T-helper 1 cell treated with Interleukin-12 subunit alpha and Interleukin-12 subunit beta and Interleukin-4 antibody, amounts not matched to agents 30 μg/mL and 1 μg/mL, for 36 hours (primary cell): ENCODE results near the gene ALOX15.
"Not testable (repeated sequence)": the region's sequence is repeated elsewhere in the genome, so short reads cannot be mapped to it uniquely, and the experiment has no call there.

Experiments used
- H3K27ac Mint-ChIP-seq: one replicate; pipeline ENCODE4 v1.8.0; 2021; ENCODE audit warnings: mild to moderate bottlenecking, mixed read lengths
- H3K27me3 Mint-ChIP-seq: one replicate; pipeline ENCODE4 v1.8.0; 2021; ENCODE audit warnings: low read depth, mixed read lengths
- H3K36me3 Mint-ChIP-seq: one replicate; pipeline ENCODE4 v1.8.0; 2021; ENCODE audit warnings: low read depth, mixed read lengths
- H3K4me1 Mint-ChIP-seq: one replicate; pipeline ENCODE4 v1.8.0; 2021; ENCODE audit warnings: low read depth, mixed read lengths
- H3K4me3 Mint-ChIP-seq: one replicate; pipeline ENCODE4 v1.8.0; 2021; ENCODE audit warnings: mild to moderate bottlenecking, moderate library complexity, mixed read lengths
- H3K9me3 Mint-ChIP-seq: one replicate; pipeline ENCODE4 v1.8.0; 2021; ENCODE audit warnings: mixed read lengths

Gene ALOX15

DNA sequence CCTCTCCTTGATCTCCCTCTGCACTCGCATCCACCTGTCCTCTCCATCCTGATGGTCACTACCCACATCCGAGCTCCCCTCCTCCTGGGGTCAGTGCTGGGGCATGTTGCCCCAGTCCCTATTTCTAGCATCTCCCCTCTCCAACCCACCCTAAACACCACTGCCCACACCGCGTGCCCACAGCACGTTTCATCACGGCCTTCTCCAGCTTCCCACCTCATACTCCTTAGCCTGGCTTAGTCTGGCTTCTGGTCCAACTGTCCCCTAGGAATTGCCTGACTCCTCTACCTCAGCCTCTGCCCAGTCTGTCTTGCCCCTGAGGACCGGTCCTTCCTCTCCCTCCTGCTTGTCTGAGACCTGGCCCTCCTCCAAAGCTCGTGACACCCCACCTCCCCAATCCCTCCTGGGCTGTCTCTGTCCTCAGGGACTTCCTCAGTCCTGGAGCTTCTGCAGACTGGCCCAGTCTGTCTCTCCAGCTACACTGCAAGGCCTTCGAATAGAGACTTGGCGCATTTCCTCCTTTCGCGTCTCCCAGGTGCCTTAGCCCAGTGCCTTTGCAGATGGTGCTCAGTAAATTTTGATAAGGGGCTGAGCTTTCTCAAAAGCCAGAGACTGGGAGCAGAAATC lies 4.9 kb downstream of the ALOX15 start:
- Mint-ChIP-seq H3K4me1 (peaks cover 18% of the 10 kb centered on the region), H3K27me3 (peaks cover 67% of the 10 kb centered on the region), H3K4me3 (no peak overlapping the region), H3K27ac (no peak overlapping the region), H3K9me3 (peaks cover 4% of the 10 kb centered on the region), H3K36me3 (no peaks in the 10 kb centered on the region)

DNA sequence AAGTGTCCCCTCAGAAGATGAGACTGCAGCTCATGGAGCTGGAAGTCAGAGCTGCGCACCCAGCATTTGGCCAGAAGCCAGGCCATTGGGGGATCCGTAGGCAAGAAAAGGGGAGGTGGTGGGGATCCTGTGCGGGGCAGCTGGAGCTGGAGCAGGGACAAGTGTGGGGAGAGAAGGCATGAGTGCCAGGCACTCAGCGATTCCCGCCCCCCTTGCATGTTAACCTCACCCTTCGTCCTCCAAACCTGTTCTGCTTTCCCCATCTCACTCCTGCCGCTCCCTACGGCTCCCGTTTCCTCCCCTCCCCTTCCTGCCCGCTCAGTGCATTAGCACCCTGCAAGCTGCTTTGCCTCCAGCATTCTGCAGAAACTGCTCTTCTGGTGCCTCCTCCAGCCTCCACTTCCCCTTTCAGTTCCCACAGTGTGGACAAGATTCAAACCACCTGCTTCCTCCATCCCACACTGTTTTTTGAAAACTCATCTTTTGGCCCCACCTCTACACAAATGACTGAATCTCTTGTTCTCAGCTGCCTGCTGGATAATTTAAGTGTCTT lies 5.6 kb downstream of the ALOX15 start:
- H3K4me1 Mint-ChIP-seq: peaks cover 18% of the 10 kb centered on the region
- no peak overlapping the region for H3K27ac Mint-ChIP-seq
- H3K36me3 Mint-ChIP-seq: no peaks in the 10 kb centered on the region
- peaks cover 60% of the 10 kb centered on the region for H3K27me3 Mint-ChIP-seq
- H3K9me3 Mint-ChIP-seq: peaks cover 4% of the 10 kb centered on the region
- peak overlapping the region; percentile 8 for H3K4me3 Mint-ChIP-seq

DNA sequence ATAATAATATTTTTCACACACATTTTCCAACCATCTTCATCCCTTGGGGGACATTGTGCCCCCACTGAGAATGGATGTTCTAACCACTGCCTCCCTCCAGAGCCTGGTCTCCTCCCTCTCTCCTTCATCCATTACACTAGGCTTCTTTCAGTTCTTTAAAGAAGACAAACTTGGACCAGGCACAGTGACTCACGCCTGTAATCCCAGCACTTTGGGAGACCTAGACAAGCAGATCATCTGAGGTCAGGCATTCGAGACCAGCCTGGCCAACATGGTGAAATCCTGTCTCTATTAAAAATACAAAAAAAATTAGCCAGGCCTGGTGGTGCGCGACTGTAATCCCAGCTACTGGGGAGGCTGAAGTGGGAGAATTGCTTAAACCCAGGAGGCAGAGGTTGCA lies 6.5 kb downstream of the ALOX15 start:
- no peak overlapping the region for H3K27ac Mint-ChIP-seq
- peaks cover 54% of the 10 kb centered on the region for H3K27me3 Mint-ChIP-seq
- peaks cover 18% of the 10 kb centered on the region for H3K4me1 Mint-ChIP-seq
- H3K9me3 Mint-ChIP-seq: peaks cover 4% of the 10 kb centered on the region
- H3K36me3 Mint-ChIP-seq: no peaks in the 10 kb centered on the region
- no peak overlapping the region for H3K4me3 Mint-ChIP-seq

DNA sequence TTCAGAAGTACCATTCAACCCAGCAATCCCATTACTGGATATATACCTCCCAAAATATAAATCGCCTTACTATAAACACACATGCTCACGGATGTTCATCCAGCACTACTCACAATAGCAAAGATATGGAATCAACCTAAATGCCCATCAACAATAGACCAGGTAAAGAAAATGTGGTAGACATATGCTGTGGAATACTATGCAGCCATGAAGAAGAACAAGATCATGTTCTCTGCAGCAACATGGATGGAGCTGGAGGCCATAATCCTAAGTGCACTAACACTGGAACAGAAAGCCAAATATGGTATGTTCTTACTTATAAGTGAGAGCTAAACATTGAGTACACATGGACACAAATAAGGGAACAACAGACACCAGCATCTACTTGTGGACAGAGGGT lies 7.8 kb downstream of the ALOX15 start:
- H3K27ac Mint-ChIP-seq: no peak overlapping the region
- peaks cover 4% of the 10 kb centered on the region for H3K9me3 Mint-ChIP-seq
- H3K27me3 Mint-ChIP-seq: peaks cover 45% of the 10 kb centered on the region
- peaks cover 14% of the 10 kb centered on the region for H3K4me1 Mint-ChIP-seq
- H3K4me3 Mint-ChIP-seq: no peak overlapping the region
- no peaks in the 10 kb centered on the region for H3K36me3 Mint-ChIP-seq

DNA sequence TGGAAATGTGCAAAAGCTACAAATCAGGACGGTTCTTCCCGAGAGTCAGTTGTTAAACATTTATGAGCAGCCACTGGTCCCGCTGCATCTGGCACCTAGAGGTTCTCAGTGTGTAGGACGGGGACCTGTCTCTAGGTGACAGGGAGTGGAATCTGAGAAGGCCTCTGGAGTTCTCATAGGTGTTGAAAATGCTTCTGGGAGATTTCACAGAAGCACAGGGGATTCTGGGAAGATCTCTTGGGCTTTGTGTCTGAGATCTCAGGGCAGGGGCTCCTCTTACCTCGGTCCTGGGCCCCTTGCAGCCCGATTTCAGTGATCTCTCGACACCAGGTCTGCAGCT lies 8.9 kb downstream of the ALOX15 start:
- Mint-ChIP-seq H3K36me3 (no peaks in the 10 kb centered on the region), H3K9me3 (peaks cover 4% of the 10 kb centered on the region), H3K4me1 (peaks cover 14% of the 10 kb centered on the region), H3K27ac (no peak overlapping the region), H3K27me3 (peaks cover 41% of the 10 kb centered on the region), H3K4me3 (no peak overlapping the region)

DNA sequence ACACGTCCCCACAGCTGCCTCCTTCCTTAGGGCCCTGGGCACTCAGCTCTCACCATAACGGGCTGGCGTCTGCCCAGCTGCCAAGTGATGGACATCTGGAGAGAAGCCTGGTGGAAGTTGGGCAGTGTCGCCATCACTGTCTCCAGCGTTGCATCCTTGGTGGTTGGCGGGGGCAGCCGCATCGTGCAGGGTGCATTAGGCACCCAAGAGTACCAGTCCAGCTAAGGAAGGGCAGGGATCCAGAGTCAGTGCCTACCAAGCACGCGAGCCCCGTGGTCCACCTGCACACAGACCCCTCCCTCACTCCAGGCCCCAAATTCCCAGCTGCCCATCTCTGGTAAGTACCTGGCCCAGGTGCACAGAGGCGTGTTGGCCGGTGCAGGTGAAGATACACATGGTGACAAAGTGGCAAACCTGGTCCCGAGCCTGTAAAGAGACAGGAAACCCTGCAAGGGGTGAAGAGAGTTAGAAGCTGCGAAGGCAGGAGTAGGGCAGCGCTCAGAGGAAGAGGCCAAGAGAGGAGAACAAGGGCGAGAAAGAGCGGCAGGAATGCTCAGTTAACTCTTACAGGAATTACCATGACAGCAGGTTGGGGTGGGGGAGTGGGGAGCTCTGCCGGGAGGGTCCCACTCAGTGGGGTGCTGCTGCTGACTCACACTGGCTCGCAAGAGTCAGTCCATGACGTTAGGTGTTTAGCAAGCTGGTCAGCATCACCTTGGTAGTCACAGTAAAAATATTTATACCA lies 9.5 kb downstream of the ALOX15 start:
- H3K4me1 Mint-ChIP-seq: peaks cover 14% of the 10 kb centered on the region
- H3K36me3 Mint-ChIP-seq: no peaks in the 10 kb centered on the region
- no peak overlapping the region for H3K4me3 Mint-ChIP-seq
- peaks cover 39% of the 10 kb centered on the region for H3K27me3 Mint-ChIP-seq
- H3K9me3 Mint-ChIP-seq: peaks cover 4% of the 10 kb centered on the region
- H3K27ac Mint-ChIP-seq: no peak overlapping the region

DNA sequence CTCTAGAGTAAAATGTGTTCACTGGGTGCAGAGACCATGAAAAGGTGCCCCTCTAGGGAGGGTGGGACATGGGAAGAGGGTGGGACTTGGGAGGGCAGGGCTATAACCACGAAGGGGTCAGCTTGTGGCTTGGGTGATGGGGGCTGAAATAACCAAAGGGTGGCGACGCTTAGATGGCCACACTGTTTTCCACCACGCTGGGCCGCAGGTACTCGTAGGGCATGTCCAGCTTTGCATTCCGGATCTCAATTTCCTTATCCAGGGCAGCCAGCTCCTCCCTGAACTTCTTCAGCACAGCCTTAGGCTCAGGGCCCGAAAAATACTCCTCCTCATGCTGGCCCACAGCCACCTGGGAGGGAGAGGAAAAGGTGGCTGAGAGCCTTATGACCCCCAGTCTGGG lies 10.0 kb downstream of the ALOX15 start:
- H3K9me3 Mint-ChIP-seq: peaks cover 4% of the 10 kb centered on the region
- H3K4me3 Mint-ChIP-seq: no peak overlapping the region
- peaks cover 9% of the 10 kb centered on the region for H3K4me1 Mint-ChIP-seq
- no peaks in the 10 kb centered on the region for H3K36me3 Mint-ChIP-seq
- H3K27me3 Mint-ChIP-seq: peaks cover 33% of the 10 kb centered on the region
- no peak overlapping the region for H3K27ac Mint-ChIP-seq

DNA sequence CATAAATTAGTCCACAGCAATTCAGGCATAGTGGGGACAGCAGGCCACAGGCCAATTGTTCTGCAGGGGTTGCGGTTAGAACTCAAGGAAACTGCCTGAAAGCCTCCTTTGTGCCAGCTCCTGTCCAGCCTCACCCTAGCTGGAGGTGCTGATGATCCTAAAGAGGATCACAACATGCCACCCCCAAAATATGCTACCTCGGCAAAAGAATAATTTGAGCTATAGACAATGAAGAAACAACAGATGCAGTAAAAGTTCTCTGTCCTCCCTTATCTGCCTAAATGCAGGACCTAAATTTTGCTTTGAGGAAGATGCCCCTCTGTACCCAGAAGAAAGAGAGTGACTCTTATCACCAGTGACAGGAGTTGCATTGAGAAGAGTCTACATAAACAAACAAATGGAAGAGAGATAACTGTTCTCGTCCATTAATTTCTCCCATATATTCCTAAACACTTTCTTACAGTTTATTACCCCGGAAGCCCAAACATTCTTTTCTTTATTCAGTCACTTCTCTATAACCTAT lies 14.7 kb downstream of the ALOX15 start:
- no peaks in the 10 kb centered on the region for H3K9me3 Mint-ChIP-seq
- no peak overlapping the region for H3K4me3 Mint-ChIP-seq
- no peak overlapping the region for H3K27ac Mint-ChIP-seq
- H3K4me1 Mint-ChIP-seq: no peaks in the 10 kb centered on the region
- H3K36me3 Mint-ChIP-seq: no peaks in the 10 kb centered on the region
- peaks cover 33% of the 10 kb centered on the region for H3K27me3 Mint-ChIP-seq

DNA sequence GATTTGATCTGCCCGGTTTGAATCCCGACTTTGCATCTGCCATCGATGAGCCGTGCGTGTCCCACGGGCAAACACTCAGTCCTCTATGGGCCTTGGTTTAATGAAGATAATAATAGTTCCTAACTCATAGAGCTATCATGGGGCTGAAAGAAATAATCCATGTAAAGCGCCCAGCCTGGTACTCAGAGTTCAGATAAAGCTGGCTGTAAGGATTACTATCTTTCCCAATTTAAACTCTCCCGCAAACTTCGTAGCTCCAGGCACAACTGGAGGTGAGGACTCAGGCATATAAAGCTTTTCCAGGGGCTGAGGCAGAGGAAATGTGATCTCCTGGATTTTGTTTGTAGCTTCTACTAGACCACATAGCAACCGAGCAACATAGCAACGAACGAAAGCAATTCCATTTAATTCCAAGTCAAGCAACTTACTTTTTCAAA lies 16.3 kb downstream of the ALOX15 start:
- Mint-ChIP-seq H3K9me3 (no peaks in the 10 kb centered on the region), H3K36me3 (no peaks in the 10 kb centered on the region), H3K27me3 (peaks cover 33% of the 10 kb centered on the region), H3K27ac (no peak overlapping the region), H3K4me3 (no peak overlapping the region), H3K4me1 (no peaks in the 10 kb centered on the region)

DNA sequence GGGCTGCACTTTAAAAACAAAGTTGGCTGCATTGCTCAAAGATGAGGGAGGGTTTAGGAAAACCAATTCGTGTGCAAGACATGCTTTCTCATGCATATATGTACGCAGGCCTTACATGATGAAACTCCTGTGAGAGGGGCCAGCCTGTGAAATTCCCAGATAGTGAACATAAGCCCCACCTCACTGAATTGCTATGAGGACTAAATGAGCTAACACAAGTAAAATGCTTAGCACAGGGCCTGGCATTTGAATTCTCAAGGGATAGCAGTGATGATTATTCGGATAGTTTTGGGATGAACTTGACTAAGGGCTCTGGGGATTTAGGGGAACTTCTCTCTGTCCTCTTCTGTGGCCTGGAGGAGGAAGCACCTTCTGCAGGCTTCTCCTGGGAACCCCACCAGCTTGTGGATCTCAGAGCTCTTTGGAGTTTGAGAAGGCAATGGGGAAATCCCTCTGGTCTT lies 17.0 kb downstream of the ALOX15 start:
- not testable (repeated sequence) for H3K36me3 Mint-ChIP-seq, H3K4me1 Mint-ChIP-seq, H3K9me3 Mint-ChIP-seq, H3K27ac Mint-ChIP-seq, H3K4me3 Mint-ChIP-seq
- H3K27me3 Mint-ChIP-seq: peaks cover 33% of the 10 kb centered on the region

DNA sequence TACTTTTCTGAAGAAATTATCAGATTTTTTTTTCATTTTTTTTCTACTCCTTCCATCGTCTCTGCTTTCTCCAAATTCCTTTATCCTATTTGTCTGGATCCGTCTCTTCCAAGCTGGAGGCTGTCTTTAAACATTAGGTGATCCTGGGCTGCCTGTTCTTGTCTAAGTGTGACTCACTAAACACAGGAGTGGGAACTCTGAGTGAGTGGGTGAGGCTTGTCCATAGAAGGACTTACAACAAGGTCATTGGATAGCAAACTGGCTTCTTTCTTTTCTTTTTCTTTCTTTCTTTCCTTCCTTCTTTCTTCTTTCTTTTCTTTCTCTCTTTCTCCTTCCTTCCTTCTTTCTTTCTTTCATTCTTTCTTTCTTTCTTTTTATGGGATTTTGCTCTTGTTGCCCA lies 18.2 kb downstream of the ALOX15 start:
- Mint-ChIP-seq H3K4me3 (no peak overlapping the region), H3K4me1 (no peaks in the 10 kb centered on the region), H3K36me3 (no peaks in the 10 kb centered on the region), H3K27me3 (peaks cover 33% of the 10 kb centered on the region), H3K9me3 (no peaks in the 10 kb centered on the region), H3K27ac (no peak overlapping the region)

DNA sequence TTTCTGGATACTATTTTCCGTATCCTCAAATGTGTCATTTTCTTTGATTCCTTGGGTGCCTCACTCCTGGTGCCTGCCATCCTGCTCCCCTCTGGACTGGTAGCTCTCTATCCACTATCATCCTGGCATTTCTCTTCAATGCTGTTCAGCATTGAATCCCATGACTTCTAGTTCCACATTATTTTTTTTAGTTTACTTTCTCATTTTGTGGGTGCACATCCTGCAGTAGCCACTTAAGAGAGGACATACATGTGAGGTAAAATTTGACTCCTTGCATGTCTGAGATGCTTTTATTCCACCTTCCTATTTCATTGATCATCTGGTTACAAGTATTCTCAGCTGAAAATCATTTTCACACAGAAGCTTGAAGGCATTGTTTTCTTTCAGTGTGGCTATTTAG lies 19.1 kb downstream of the ALOX15 start:
- H3K27me3 Mint-ChIP-seq: peaks cover 32% of the 10 kb centered on the region
- no peak overlapping the region for H3K27ac Mint-ChIP-seq
- no peaks in the 10 kb centered on the region for H3K36me3 Mint-ChIP-seq
- H3K4me3 Mint-ChIP-seq: no peak overlapping the region
- no peaks in the 10 kb centered on the region for H3K9me3 Mint-ChIP-seq
- H3K4me1 Mint-ChIP-seq: no peaks in the 10 kb centered on the region

DNA sequence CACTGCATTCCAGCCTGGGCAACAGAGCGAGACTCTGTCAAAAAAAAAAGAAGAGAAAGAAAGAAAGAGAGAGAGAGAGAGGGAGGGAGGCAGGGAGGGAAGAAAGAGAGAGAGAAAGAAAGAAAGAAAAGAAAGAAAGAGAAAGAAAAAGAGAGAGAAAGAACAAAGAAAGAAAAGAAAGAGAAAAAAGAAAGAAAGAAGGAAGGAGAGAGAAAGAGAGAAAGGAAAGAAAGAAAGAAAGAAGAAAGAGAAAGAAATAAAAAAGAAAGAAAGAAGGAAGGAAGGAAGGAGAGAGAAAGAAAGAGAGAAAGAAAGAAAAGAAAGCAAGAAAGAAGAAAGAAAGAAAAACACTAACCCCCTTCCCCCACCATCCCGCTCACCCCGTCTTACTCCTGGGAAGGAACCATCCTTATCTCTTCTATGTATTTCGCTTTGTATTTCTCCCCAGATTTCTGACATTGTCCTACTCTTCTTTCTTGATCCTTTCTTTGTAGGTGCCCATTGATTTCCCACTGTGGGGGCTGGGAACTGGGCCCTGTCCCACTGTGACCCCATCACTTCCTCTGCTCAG lies 20.9 kb downstream of the ALOX15 start:
- H3K9me3 Mint-ChIP-seq: no peaks in the 10 kb centered on the region
- H3K4me3 Mint-ChIP-seq: no peak overlapping the region
- H3K27me3 Mint-ChIP-seq: peaks cover 22% of the 10 kb centered on the region
- H3K27ac Mint-ChIP-seq: no peak overlapping the region
- no peaks in the 10 kb centered on the region for H3K36me3 Mint-ChIP-seq
- H3K4me1 Mint-ChIP-seq: no peaks in the 10 kb centered on the region

DNA sequence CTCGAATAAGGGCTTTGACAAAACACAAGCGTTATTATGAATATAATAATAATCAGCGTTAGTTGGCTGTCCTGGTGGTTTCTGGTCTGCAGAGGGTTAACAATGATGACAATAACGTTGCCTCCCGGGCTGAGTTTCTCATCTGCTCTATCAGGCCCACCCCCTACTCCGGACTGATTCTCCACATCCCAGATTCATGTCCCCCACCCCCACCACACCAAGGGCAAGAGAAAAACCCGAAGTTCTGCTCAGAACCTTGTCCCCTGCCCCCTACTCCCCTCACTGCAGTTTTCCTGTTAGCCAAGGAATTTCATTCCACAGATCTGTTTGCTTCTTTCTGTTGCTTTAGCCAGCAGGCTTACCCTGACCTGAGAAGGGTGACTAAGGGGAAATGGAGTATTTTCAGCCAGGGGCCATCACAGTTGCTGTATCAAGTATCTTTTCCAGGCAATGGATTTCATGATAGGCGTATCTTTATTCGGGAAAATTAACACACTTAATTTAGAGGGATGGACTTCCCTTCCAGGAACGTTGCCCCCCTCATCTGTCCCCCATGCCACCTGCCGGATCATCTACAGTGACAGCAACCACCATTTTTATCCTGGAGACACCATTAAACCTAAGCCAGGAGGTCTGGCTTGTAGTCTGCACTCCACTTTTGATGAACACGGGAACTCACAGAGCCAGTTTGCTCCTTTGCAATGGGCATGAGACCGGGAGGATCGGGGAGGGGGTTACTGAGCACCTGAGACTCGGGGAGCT lies 23.7 kb downstream of the ALOX15 start:
- Mint-ChIP-seq H3K27ac (no peak overlapping the region), H3K4me1 (no peaks in the 10 kb centered on the region), H3K4me3 (no peak overlapping the region), H3K9me3 (no peaks in the 10 kb centered on the region), H3K27me3 (peaks cover 4% of the 10 kb centered on the region), H3K36me3 (no peaks in the 10 kb centered on the region)
